Neural cell (in vitro differentiated cells): ENCODE results near the gene CDH6. TPM values are rescaled to one million over a fixed set of nuclear protein-coding genes. Genes with fewer than 3 reads are reported as not detected.
A peak's percentile ranks its signal among the peaks of the same experiment; 100 is the strongest.

Source experiments
- H2AFZ ChIP-seq: fragments of 200-600, 300-800 bp; sonication (generic), shearing (Covaris generic); 2 replicates; pipeline ENCODE4 v1.6.0; 2014; ENCODE audit warnings: low read depth, mild to moderate bottlenecking, antibody characterized with exemption, low read length, moderate library complexity
- H3F3A ChIP-seq: fragments of 200-600 bp; shearing (Covaris generic); 2 replicates; pipeline ENCODE4 v1.6.1; 2016; ENCODE audit warnings: mild to moderate bottlenecking, moderate library complexity, mixed read lengths, antibody characterized with exemption, low read length; ENCODE audit not compliant: insufficient read depth, poor library complexity, severe bottlenecking
- H3K27ac ChIP-seq: fragments of 200-600, 300-800 bp; sonication (generic), shearing (Covaris generic); 2 replicates; pipeline ENCODE4 v1.5.1; 2014; ENCODE audit warnings: mild to moderate bottlenecking, low read length, moderate library complexity
- H3K27me3 ChIP-seq: fragments of 300-800, 200-600 bp; sonication (generic), shearing (Covaris generic); 2 replicates; pipeline ENCODE4 v1.6.0; 2014; ENCODE audit warnings: mild to moderate bottlenecking, low read depth, low read length, moderate library complexity; ENCODE audit not compliant: insufficient read depth
- H3K36me3 ChIP-seq: fragments of 300-800, 200-600 bp; sonication (generic), shearing (Covaris generic); 2 replicates; pipeline ENCODE4 v1.5.1; 2014; ENCODE audit warnings: mild to moderate bottlenecking, antibody characterized with exemption, low read length, moderate library complexity; ENCODE audit not compliant: insufficient read depth
- H3K4me2 ChIP-seq: fragments of 300-800, 200-600 bp; sonication (generic), shearing (Covaris generic); 2 replicates; pipeline ENCODE4 v1.6.0; 2014; ENCODE audit warnings: mild to moderate bottlenecking, low read length
- H3K4me3 ChIP-seq: fragments of 300-800, 200-600 bp; sonication (generic), shearing (Covaris generic); 2 replicates; pipeline ENCODE4 v1.5.1; 2014; ENCODE audit warnings: mild to moderate bottlenecking, low read length, moderate library complexity
- H3K79me2 ChIP-seq: fragments of 200-600 bp; shearing (Covaris generic); replicated peaks from 2 replicates; pipeline ENCODE4 v1.6.0; 2014; ENCODE audit warnings: mild to moderate bottlenecking, low read length, moderate library complexity; ENCODE audit not compliant: insufficient read depth
- H3K9ac ChIP-seq: fragments of 300-800, 200-600 bp; sonication (generic), shearing (Covaris generic); 2 replicates; pipeline ENCODE4 v1.6.1; 2016; ENCODE audit warnings: mild to moderate bottlenecking, low read length, mixed read lengths
- H3K9me2 ChIP-seq: fragments of 200-600 bp; shearing (Covaris generic); 2 replicates; pipeline ENCODE4 v1.6.1; 2016; ENCODE audit warnings: mild to moderate bottlenecking, low read length, mixed read lengths; ENCODE audit not compliant: insufficient read depth
- H3K9me3 ChIP-seq: fragments of 200-600, 300-800 bp; sonication (generic), shearing (Covaris generic); 2 replicates; pipeline ENCODE4 v1.6.1; 2016; ENCODE audit warnings: mild to moderate bottlenecking, mixed run types, low read length, moderate library complexity, mixed read lengths
- H4K20me1 ChIP-seq: fragments of 200-600 bp; shearing (Covaris generic); 2 replicates; pipeline ENCODE4 v1.6.1; 2016; ENCODE audit warnings: mild to moderate bottlenecking, mixed run types; ENCODE audit not compliant: insufficient read depth
- EP300 ChIP-seq: fragments of 450-650 bp; conservative IDR thresholded peaks from 2 replicates; pipeline ENCODE4 v1.6.1; 2014; ENCODE audit warnings: antibody characterized with exemption, mild to moderate bottlenecking, moderate library complexity; ENCODE audit not compliant: poor library complexity, severe bottlenecking
- EZH2 ChIP-seq: fragments of 200-600, 300-800 bp; shearing (Covaris generic), sonication (generic); IDR thresholded peaks from 2 replicates; pipeline ENCODE4 v1.6.1; 2014; ENCODE audit warnings: antibody characterized with exemption, low read length, borderline replicate concordance, mild to moderate bottlenecking; ENCODE audit not compliant: insufficient read depth, poor library complexity, severe bottlenecking
- MXI1 ChIP-seq: fragments of 450-650 bp; conservative IDR thresholded peaks from 2 replicates; pipeline ENCODE4 v1.6.1; 2014; ENCODE audit warnings: antibody characterized with exemption, mild to moderate bottlenecking; ENCODE audit not compliant: poor library complexity, severe bottlenecking
- POLR2AphosphoS5 ChIP-seq: IDR thresholded peaks from 2 replicates; pipeline ENCODE4 v1.6.1; 2012
- RAD21 ChIP-seq: fragments of 450-650 bp; conservative IDR thresholded peaks from 2 replicates; pipeline ENCODE4 v1.6.1; 2014; ENCODE audit warnings: antibody characterized with exemption, mild to moderate bottlenecking, moderate library complexity
- SMC3 ChIP-seq: fragments of 450-650 bp; conservative IDR thresholded peaks from 2 replicates; pipeline ENCODE4 v1.6.1; 2014; ENCODE audit warnings: antibody characterized with exemption, mild to moderate bottlenecking, moderate library complexity; ENCODE audit not compliant: poor library complexity
- TAF1 ChIP-seq: IDR thresholded peaks from 2 replicates; pipeline ENCODE4 v1.6.1; 2012; ENCODE audit warnings: low read depth
- polyA plus RNA-seq: library from polyadenylated mRNA; depleted of rRNA; stranded (reverse); fragments of >200 nt; gene quantifications from 2 replicates; pipeline ENCODE4 v1.2.3, GENCODE V29; 2014
- TF ChIP-seq, protein P1 (sequence below): IDR thresholded peaks from 2 replicates; pipeline ENCODE4 v1.6.1; 2012; ENCODE audit warnings: borderline replicate concordance
- TF ChIP-seq, protein P2 (sequence below): fragments of 450-650 bp; IDR thresholded peaks from 2 replicates; pipeline ENCODE4 v1.5.1; 2014; ENCODE audit warnings: antibody characterized with exemption, mild to moderate bottlenecking, moderate library complexity; ENCODE audit not compliant: poor library complexity, severe bottlenecking

Gene CDH6
- polyA plus RNA-seq, 1 donor from 2014 or later: 2.1 TPM

DNA sequence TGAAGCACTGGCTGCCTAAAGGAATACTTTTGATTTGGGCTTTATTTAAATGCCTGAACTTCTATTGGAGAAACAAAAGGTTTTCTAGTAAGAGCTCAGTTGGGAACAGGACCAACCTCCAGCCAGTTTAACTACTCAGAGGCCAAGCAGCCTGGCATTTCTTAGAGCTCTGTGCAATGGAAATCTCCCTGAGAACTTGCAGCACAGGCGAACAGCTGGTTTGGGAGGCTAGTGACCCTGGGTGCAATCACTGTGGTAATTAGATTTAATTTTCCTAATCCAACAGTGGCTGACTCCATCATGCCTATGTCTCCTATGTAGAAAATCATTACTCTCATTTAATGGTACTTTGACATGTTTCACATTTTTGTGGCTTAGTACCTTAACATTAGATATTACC is 1.0 kb upstream of the CDH6 start:
- Histone ChIP-seq H3K4me2 (no peak overlapping the region), H3K36me3 (no peaks in the 10 kb centered on the region), H4K20me1 (no peaks in the 10 kb centered on the region), H3F3A (peaks cover 3% of the 10 kb centered on the region), H3K27ac (no peak overlapping the region), H3K9ac (no peak overlapping the region), H3K27me3 (peaks cover 23% of the 10 kb centered on the region), H3K9me2 (no peaks in the 10 kb centered on the region), H2AFZ (no peak overlapping the region), H3K9me3 (no peaks in the 10 kb centered on the region), H3K79me2 (peaks cover 29% of the 10 kb centered on the region), H3K4me3 (no peak overlapping the region)
- TF ChIP-seq RAD21 (no peak), MXI1 (no peak), EP300 (no peak), EZH2 (no peak), SMC3 (no peak), TAF1 (no peak)
- TF ChIP-seq, protein P1, sequence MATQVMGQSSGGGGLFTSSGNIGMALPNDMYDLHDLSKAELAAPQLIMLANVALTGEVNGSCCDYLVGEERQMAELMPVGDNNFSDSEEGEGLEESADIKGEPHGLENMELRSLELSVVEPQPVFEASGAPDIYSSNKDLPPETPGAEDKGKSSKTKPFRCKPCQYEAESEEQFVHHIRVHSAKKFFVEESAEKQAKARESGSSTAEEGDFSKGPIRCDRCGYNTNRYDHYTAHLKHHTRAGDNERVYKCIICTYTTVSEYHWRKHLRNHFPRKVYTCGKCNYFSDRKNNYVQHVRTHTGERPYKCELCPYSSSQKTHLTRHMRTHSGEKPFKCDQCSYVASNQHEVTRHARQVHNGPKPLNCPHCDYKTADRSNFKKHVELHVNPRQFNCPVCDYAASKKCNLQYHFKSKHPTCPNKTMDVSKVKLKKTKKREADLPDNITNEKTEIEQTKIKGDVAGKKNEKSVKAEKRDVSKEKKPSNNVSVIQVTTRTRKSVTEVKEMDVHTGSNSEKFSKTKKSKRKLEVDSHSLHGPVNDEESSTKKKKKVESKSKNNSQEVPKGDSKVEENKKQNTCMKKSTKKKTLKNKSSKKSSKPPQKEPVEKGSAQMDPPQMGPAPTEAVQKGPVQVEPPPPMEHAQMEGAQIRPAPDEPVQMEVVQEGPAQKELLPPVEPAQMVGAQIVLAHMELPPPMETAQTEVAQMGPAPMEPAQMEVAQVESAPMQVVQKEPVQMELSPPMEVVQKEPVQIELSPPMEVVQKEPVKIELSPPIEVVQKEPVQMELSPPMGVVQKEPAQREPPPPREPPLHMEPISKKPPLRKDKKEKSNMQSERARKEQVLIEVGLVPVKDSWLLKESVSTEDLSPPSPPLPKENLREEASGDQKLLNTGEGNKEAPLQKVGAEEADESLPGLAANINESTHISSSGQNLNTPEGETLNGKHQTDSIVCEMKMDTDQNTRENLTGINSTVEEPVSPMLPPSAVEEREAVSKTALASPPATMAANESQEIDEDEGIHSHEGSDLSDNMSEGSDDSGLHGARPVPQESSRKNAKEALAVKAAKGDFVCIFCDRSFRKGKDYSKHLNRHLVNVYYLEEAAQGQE: no peak
- TF ChIP-seq, protein P2, sequence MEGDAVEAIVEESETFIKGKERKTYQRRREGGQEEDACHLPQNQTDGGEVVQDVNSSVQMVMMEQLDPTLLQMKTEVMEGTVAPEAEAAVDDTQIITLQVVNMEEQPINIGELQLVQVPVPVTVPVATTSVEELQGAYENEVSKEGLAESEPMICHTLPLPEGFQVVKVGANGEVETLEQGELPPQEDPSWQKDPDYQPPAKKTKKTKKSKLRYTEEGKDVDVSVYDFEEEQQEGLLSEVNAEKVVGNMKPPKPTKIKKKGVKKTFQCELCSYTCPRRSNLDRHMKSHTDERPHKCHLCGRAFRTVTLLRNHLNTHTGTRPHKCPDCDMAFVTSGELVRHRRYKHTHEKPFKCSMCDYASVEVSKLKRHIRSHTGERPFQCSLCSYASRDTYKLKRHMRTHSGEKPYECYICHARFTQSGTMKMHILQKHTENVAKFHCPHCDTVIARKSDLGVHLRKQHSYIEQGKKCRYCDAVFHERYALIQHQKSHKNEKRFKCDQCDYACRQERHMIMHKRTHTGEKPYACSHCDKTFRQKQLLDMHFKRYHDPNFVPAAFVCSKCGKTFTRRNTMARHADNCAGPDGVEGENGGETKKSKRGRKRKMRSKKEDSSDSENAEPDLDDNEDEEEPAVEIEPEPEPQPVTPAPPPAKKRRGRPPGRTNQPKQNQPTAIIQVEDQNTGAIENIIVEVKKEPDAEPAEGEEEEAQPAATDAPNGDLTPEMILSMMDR: no peak

DNA sequence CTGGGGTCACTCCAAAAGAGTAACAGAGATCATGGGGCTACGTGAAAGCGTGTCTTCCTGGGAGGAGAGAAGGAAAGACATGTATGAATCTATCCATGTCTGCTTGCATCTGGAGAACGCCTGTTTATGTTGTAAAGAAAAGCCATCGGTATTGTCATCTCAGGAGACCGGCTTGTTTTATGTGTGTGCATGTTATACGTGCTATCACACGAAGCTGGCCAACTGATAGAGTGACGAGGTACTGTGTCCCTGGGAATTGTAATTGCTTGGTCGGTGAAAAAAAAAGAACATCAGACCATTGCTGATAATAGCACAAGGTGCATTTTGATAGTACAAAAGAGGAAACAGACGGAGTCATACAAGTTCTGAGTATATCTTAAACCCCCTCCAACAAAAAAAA is 370 bp upstream of the CDH6 start:
- no peaks in the 10 kb centered on the region for H4K20me1 ChIP-seq
- no peak overlapping the region for H3K27ac ChIP-seq
- no peaks in the 10 kb centered on the region for H3K36me3 ChIP-seq
- H3F3A ChIP-seq: peaks cover 3% of the 10 kb centered on the region
- H3K4me3 ChIP-seq: peak overlapping the region; percentile 78
- no peaks in the 10 kb centered on the region for H3K9me2 ChIP-seq
- H3K4me2 ChIP-seq: no peak overlapping the region
- no peak for TF ChIP-seq EP300
- TF ChIP-seq POLR2AphosphoS5: no peak
- TF ChIP-seq EZH2: no peak
- TF ChIP-seq TAF1: no peak
- TF ChIP-seq MXI1: no peak
- peaks cover 34% of the 10 kb centered on the region for H3K79me2 ChIP-seq
- no peaks in the 10 kb centered on the region for H3K9me3 ChIP-seq
- H3K9ac ChIP-seq: no peak overlapping the region
- H2AFZ ChIP-seq: no peak overlapping the region
- H3K27me3 ChIP-seq: peaks cover 23% of the 10 kb centered on the region

DNA sequence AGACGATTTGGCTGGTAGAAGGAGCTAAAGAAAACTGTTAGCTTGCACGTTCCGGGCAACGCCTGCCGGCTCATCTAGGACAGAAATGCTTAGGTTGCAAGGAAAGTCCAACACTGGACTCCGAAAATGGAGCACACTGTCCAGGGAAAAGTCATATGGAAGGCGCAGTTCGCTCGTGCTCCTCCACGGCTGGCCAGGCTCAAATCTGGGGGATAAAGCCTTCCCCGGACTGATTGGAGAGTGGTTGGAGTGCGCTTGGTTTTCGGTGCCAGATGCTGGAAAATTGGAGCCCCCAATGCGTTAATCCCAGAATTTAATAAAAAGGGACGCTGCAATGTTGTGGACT is 955 bp downstream of the CDH6 start:
- no peaks in the 10 kb centered on the region for H3K9me2 ChIP-seq
- H3K79me2 ChIP-seq: peaks cover 45% of the 10 kb centered on the region
- no peak overlapping the region for H3K27ac ChIP-seq

More for the DNA sequence above, 955 bp downstream of the CDH6 start:
- H2AFZ ChIP-seq: no peak overlapping the region
- H3K27me3 ChIP-seq: peaks cover 23% of the 10 kb centered on the region
- H3K9me3 ChIP-seq: no peaks in the 10 kb centered on the region
- H3F3A ChIP-seq: peaks cover 3% of the 10 kb centered on the region
- H3K4me2 ChIP-seq: peak overlapping the region; percentile 85
- H3K4me3 ChIP-seq: peak overlapping the region; percentile 78
- no peak for TF ChIP-seq MXI1
- TF ChIP-seq RAD21: no peak
- TF ChIP-seq, protein P2: no peak
- H4K20me1 ChIP-seq: no peaks in the 10 kb centered on the region
- peak overlapping the region; percentile 56 for H3K9ac ChIP-seq
- H3K36me3 ChIP-seq: no peaks in the 10 kb centered on the region
